Measurements from ENCODE around the gene RPL37A.

RPL37A gene

GRCh38 chr2:216548901-216549331 lies 50.3 kb downstream of the RPL37A start:
- DNase-seq (ENCODE audit: low spot score): no peak

GRCh38 chr2:216549926-216550690 lies 51.5 kb downstream of the RPL37A start:
- DNase-seq (ENCODE audit: low spot score): no peak

GRCh38 chr2:216551234-216552068 lies 52.8 kb downstream of the RPL37A start:
- no peak for DNase-seq (ENCODE audit: low spot score)

GRCh38 chr2:216553093-216553478 lies 54.4 kb downstream of the RPL37A start:
- no peak for DNase-seq (ENCODE audit: low spot score)
